Measurements from ENCODE around the gene SLC36A3. TPM values are rescaled to one million over a fixed set of nuclear protein-coding genes. Genes with fewer than 3 reads are reported as not detected.

SLC36A3 gene
- polyA plus RNA-seq, 4 donors: not detected

- Histone ChIP-seq H3K4me1 (ENCODE audit: control insufficient read depth in 3 of 3, insufficient read depth in 2 of 3, low read depth in 1 of 3, low read length in 2 of 3) (no peaks in the 10 kb centered on the region), H3K4me3 (ENCODE audit: low read depth in 1 of 3, low read length in 3 of 3) (no peak overlapping the region), H3K27me3 (ENCODE audit: control insufficient read depth in 3 of 3, insufficient read depth in 3 of 3, low read length in 3 of 3) (peaks cover 0 to 4% (median 2%) of the 10 kb centered on the region in 3 donors), H3K27ac (ENCODE audit: low read depth in 1 of 3, low read length in 2 of 3) (no peak overlapping the region), H3K36me3 (ENCODE audit: control insufficient read depth in 3 of 3, insufficient read depth in 2 of 3, low read depth in 1 of 3, low read length in 3 of 3) (no peaks in the 10 kb centered on the region), H3K9me3 (ENCODE audit: control insufficient read depth in 2 of 2, insufficient read depth in 1 of 2, low read depth in 1 of 2, low read length in 1 of 2) (peaks cover 0 to 3% of the 10 kb centered on the region in 2 donors)
- 67 to 77% (median 75%) methylated on average over 4 of the region's 4 CpGs for WGBS, 3 donors
- DNase-seq: peak in 1 of 2 donors; percentile 2
- FAIRE-seq: no peak
These were observed 35.2 kb upstream of the SLC36A3 start for GRCh38 chr5:151338734-151339133.

DNA sequence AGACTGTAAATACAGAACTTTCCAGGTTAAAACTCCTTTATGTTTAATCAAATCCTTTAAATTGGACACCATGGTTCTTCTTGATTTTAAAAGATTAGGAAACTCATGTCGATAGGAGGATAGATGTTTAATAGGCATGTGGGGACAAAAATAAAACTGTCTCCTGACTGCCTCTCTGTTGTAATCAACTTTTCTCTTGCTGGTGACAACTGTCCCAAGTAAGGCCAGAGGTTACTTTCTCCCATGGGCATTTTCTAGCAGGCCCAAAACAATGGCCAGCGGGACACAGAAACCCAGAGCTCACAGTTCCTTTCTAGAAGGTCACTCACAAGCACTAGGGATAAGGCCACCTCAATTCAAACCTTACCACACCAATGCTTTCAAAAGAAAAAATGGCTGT lies 29.3 kb upstream of the SLC36A3 start:
- DNase-seq: no peak
- 84 to 89% (median 86%) methylated on average over 2 of the region's 2 CpGs for WGBS, 3 donors
- Histone ChIP-seq H3K4me3 (ENCODE audit: low read depth in 1 of 3, low read length in 3 of 3) (no peak overlapping the region), H3K36me3 (ENCODE audit: control insufficient read depth in 3 of 3, insufficient read depth in 2 of 3, low read depth in 1 of 3, low read length in 3 of 3) (no peaks in the 10 kb centered on the region), H3K27me3 (ENCODE audit: control insufficient read depth in 3 of 3, insufficient read depth in 3 of 3, low read length in 3 of 3) (peaks cover 0 to 4% (median 0%) of the 10 kb centered on the region in 3 donors), H3K9me3 (ENCODE audit: control insufficient read depth in 2 of 2, insufficient read depth in 1 of 2, low read depth in 1 of 2, low read length in 1 of 2) (no peaks in the 10 kb centered on the region), H3K4me1 (ENCODE audit: control insufficient read depth in 3 of 3, insufficient read depth in 2 of 3, low read depth in 1 of 3, low read length in 2 of 3) (no peaks in the 10 kb centered on the region), H3K27ac (ENCODE audit: low read depth in 1 of 3, low read length in 2 of 3) (no peak overlapping the region)
- FAIRE-seq: no peak

GRCh38 chr5:151328734-151329133 lies 25.2 kb upstream of the SLC36A3 start:
- H3K27ac ChIP-seq (ENCODE audit: low read depth in 1 of 3, low read length in 2 of 3): no peak overlapping the region
- H3K36me3 ChIP-seq (ENCODE audit: control insufficient read depth in 3 of 3, insufficient read depth in 2 of 3, low read depth in 1 of 3, low read length in 3 of 3): no peaks in the 10 kb centered on the region
- 76 to 82% (median 81%) methylated on average over 4 of the region's 4 CpGs for WGBS, 3 donors
- peaks cover 0 to 3% (median 0%) of the 10 kb centered on the region in 3 donors for H3K27me3 ChIP-seq (ENCODE audit: control insufficient read depth in 3 of 3, insufficient read depth in 3 of 3, low read length in 3 of 3)
- no peaks in the 10 kb centered on the region for H3K9me3 ChIP-seq (ENCODE audit: control insufficient read depth in 2 of 2, insufficient read depth in 1 of 2, low read depth in 1 of 2, low read length in 1 of 2)
- no peak overlapping the region for H3K4me3 ChIP-seq (ENCODE audit: low read depth in 1 of 3, low read length in 3 of 3)
- H3K4me1 ChIP-seq (ENCODE audit: control insufficient read depth in 3 of 3, insufficient read depth in 2 of 3, low read depth in 1 of 3, low read length in 2 of 3): no peaks in the 10 kb centered on the region
- DNase-seq (no peak), FAIRE-seq (no peak)

GRCh38 chr5:151327585-151327984 lies 24.0 kb upstream of the SLC36A3 start:
- FAIRE-seq (no peak), DNase-seq (no peak)
- Histone ChIP-seq H3K36me3 (ENCODE audit: control insufficient read depth in 3 of 3, insufficient read depth in 2 of 3, low read depth in 1 of 3, low read length in 3 of 3) (no peaks in the 10 kb centered on the region), H3K4me1 (ENCODE audit: control insufficient read depth in 3 of 3, insufficient read depth in 2 of 3, low read depth in 1 of 3, low read length in 2 of 3) (no peaks in the 10 kb centered on the region), H3K4me3 (ENCODE audit: low read depth in 1 of 3, low read length in 3 of 3) (no peak overlapping the region), H3K27me3 (ENCODE audit: control insufficient read depth in 3 of 3, insufficient read depth in 3 of 3, low read length in 3 of 3) (peaks cover 0 to 3% (median 0%) of the 10 kb centered on the region in 3 donors), H3K9me3 (ENCODE audit: control insufficient read depth in 2 of 2, insufficient read depth in 1 of 2, low read depth in 1 of 2, low read length in 1 of 2) (no peaks in the 10 kb centered on the region), H3K27ac (ENCODE audit: low read depth in 1 of 3, low read length in 2 of 3) (no peak overlapping the region)
- WGBS, 3 donors: 48 to 51% (median 50%) methylated on average over 2 of the region's 2 CpGs

GRCh38 chr5:151326266-151326665 lies 22.7 kb upstream of the SLC36A3 start:
- FAIRE-seq (no peak), DNase-seq (no peak)
- WGBS, 3 donors: 89 to 94% (median 90%) methylated on average over 3 of the region's 3 CpGs
- Histone ChIP-seq H3K9me3 (ENCODE audit: control insufficient read depth in 2 of 2, insufficient read depth in 1 of 2, low read depth in 1 of 2, low read length in 1 of 2) (no peaks in the 10 kb centered on the region), H3K4me1 (ENCODE audit: control insufficient read depth in 3 of 3, insufficient read depth in 2 of 3, low read depth in 1 of 3, low read length in 2 of 3) (no peaks in the 10 kb centered on the region), H3K4me3 (ENCODE audit: low read depth in 1 of 3, low read length in 3 of 3) (no peak overlapping the region), H3K36me3 (ENCODE audit: control insufficient read depth in 3 of 3, insufficient read depth in 2 of 3, low read depth in 1 of 3, low read length in 3 of 3) (no peaks in the 10 kb centered on the region), H3K27ac (ENCODE audit: low read depth in 1 of 3, low read length in 2 of 3) (no peak overlapping the region), H3K27me3 (ENCODE audit: control insufficient read depth in 3 of 3, insufficient read depth in 3 of 3, low read length in 3 of 3) (peaks cover 0 to 3% (median 0%) of the 10 kb centered on the region in 3 donors)

DNA sequence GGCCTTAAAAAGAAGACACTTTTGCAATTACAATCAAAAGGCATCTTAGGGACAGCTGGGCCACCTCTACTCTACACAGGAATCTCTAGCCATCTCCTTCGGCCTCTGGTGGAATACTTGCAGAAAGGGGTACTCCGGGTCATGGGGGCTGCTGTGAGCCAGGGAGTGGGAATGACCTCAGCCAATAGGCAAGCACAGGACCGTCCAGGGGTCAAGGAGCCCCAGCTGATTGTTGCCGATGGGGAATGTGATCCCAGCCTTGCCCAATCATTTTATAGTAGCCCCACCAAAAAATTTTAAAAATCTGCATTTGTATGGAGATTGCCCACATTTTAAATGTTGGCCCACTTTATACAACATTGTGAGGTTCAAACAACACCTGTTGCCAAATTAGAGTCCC lies 16.9 kb upstream of the SLC36A3 start:
- FAIRE-seq: no peak
- no peak for DNase-seq

GRCh38 chr5:151318850-151319732 lies 15.5 kb upstream of the SLC36A3 start:
- Histone ChIP-seq H3K27me3 (ENCODE audit: control insufficient read depth in 3 of 3, insufficient read depth in 3 of 3, low read length in 3 of 3) (peaks cover 0 to 2% (median 0%) of the 10 kb centered on the region in 3 donors), H3K4me1 (ENCODE audit: control insufficient read depth in 3 of 3, insufficient read depth in 2 of 3, low read depth in 1 of 3, low read length in 2 of 3) (no peaks in the 10 kb centered on the region), H3K27ac (ENCODE audit: low read depth in 1 of 3, low read length in 2 of 3) (no peak overlapping the region), H3K9me3 (ENCODE audit: control insufficient read depth in 2 of 2, insufficient read depth in 1 of 2, low read depth in 1 of 2, low read length in 1 of 2) (no peaks in the 10 kb centered on the region), H3K36me3 (ENCODE audit: control insufficient read depth in 3 of 3, insufficient read depth in 2 of 3, low read depth in 1 of 3, low read length in 3 of 3) (no peaks in the 10 kb centered on the region), H3K4me3 (ENCODE audit: low read depth in 1 of 3, low read length in 3 of 3) (no peak overlapping the region)
- FAIRE-seq: no peak
- 40 to 50% (median 49%) methylated on average over 2 of the region's 2 CpGs for WGBS, 3 donors
- peak; percentile 8 to 19 for DNase-seq

More for the DNA sequence above, 16.9 kb upstream of the SLC36A3 start:
- Histone ChIP-seq H3K36me3 (ENCODE audit: control insufficient read depth in 3 of 3, insufficient read depth in 2 of 3, low read depth in 1 of 3, low read length in 3 of 3) (no peaks in the 10 kb centered on the region), H3K4me1 (ENCODE audit: control insufficient read depth in 3 of 3, insufficient read depth in 2 of 3, low read depth in 1 of 3, low read length in 2 of 3) (no peaks in the 10 kb centered on the region), H3K9me3 (ENCODE audit: control insufficient read depth in 2 of 2, insufficient read depth in 1 of 2, low read depth in 1 of 2, low read length in 1 of 2) (no peaks in the 10 kb centered on the region), H3K27me3 (ENCODE audit: control insufficient read depth in 3 of 3, insufficient read depth in 3 of 3, low read length in 3 of 3) (peaks cover 0 to 3% (median 2%) of the 10 kb centered on the region in 3 donors), H3K27ac (ENCODE audit: low read depth in 1 of 3, low read length in 2 of 3) (no peak overlapping the region), H3K4me3 (ENCODE audit: low read depth in 1 of 3, low read length in 3 of 3) (no peak overlapping the region)
- 81 to 85% (median 84%) methylated on average over 4 of the region's 4 CpGs for WGBS, 3 donors

- no peaks in the 10 kb centered on the region for H3K4me1 ChIP-seq (ENCODE audit: control insufficient read depth in 3 of 3, insufficient read depth in 2 of 3, low read depth in 1 of 3, low read length in 2 of 3)
- FAIRE-seq: no peak
- peaks cover 0 to 2% (median 0%) of the 10 kb centered on the region in 3 donors for H3K27me3 ChIP-seq (ENCODE audit: control insufficient read depth in 3 of 3, insufficient read depth in 3 of 3, low read length in 3 of 3)
- WGBS, 3 donors: 53 to 66% (median 61%) methylated on average over 2 of the region's 2 CpGs
- DNase-seq: no peak
- no peaks in the 10 kb centered on the region for H3K36me3 ChIP-seq (ENCODE audit: control insufficient read depth in 3 of 3, insufficient read depth in 2 of 3, low read depth in 1 of 3, low read length in 3 of 3)
- no peak overlapping the region for H3K4me3 ChIP-seq (ENCODE audit: low read depth in 1 of 3, low read length in 3 of 3)
- no peak overlapping the region for H3K27ac ChIP-seq (ENCODE audit: low read depth in 1 of 3, low read length in 2 of 3)
- no peaks in the 10 kb centered on the region for H3K9me3 ChIP-seq (ENCODE audit: control insufficient read depth in 2 of 2, insufficient read depth in 1 of 2, low read depth in 1 of 2, low read length in 1 of 2)
These were observed 14.3 kb upstream of the SLC36A3 start for GRCh38 chr5:151317871-151318270.

All from small intestine (tissue), 7 donors.